Liver (tissue), 9 donors: Measurements from ENCODE around the gene CORO2A. TPM values are rescaled to one million over a fixed set of nuclear protein-coding genes. Genes with fewer than 3 reads are reported as not detected.
A peak's percentile ranks its signal among the peaks of the same experiment; 100 is the strongest.

Experiments
- DNase-seq: peaks from one replicate; pipeline ENCODE4 v3.0.0-alpha.2; 2017; ENCODE audit warnings: low spot score
- H3K27ac ChIP-seq, 2 donors: one replicate each; pipeline ENCODE4 v1.7.0; 2013; ENCODE audit warnings: inconsistent platforms in 2 of 2, low read length in 2 of 2, control low read depth in 1 of 2, low read depth in 1 of 2, mild to moderate bottlenecking in 1 of 2
- H3K27me3 ChIP-seq, 4 donors: one replicate each; pipeline versions ENCODE4 v1.6.1 to v1.7.0; 2013; ENCODE audit warnings: low read length in 3 of 4, inconsistent platforms in 1 of 4, mild to moderate bottlenecking in 1 of 4, moderate library complexity in 1 of 4; ENCODE audit not compliant: control insufficient read depth in 4 of 4, insufficient read depth in 4 of 4
- H3K36me3 ChIP-seq, 4 donors: one replicate each; pipeline versions ENCODE4 v1.6.1 to v1.7.0; 2013; ENCODE audit warnings: low read length in 3 of 4, mild to moderate bottlenecking in 3 of 4, low read depth in 1 of 4, moderate library complexity in 1 of 4; ENCODE audit not compliant: control insufficient read depth in 4 of 4, insufficient read depth in 3 of 4
- H3K4me1 ChIP-seq, 4 donors: one replicate each; pipeline versions ENCODE4 v1.6.1 to v1.7.0; 2013; ENCODE audit warnings: low read length in 3 of 4, mild to moderate bottlenecking in 3 of 4, moderate library complexity in 1 of 4; ENCODE audit not compliant: control insufficient read depth in 4 of 4, insufficient read depth in 4 of 4
- H3K4me3 ChIP-seq, 3 donors: one replicate each; pipeline versions ENCODE4 v1.6.1 to v1.7.0; 2013; ENCODE audit warnings: low read length in 3 of 3, control low read depth in 1 of 3, low read depth in 1 of 3, mild to moderate bottlenecking in 1 of 3
- H3K9ac ChIP-seq, 2 donors: one replicate each; pipeline ENCODE4 v1.7.0; 2013; ENCODE audit warnings: low read length in 2 of 2, mild to moderate bottlenecking in 2 of 2, moderate library complexity in 2 of 2, control low read depth in 1 of 2, low read depth in 1 of 2
- H3K9me3 ChIP-seq, 4 donors: one replicate each; pipeline versions ENCODE4 v1.6.1 to v1.7.0; 2013; ENCODE audit warnings: low read length in 3 of 4; ENCODE audit not compliant: control insufficient read depth in 4 of 4
- CTCF ChIP-seq: fragments of 150-350 bp; IDR thresholded peaks from 2 replicates; pipeline ENCODE4 v1.5.1; 2017; ENCODE audit warnings: improper control_type of control experiment, low read depth, low read length; ENCODE audit not compliant: missing input control
- FOXA1 ChIP-seq: IDR thresholded peaks from 2 replicates; pipeline ENCODE4 v1.6.1; 2016; ENCODE audit warnings: antibody characterized with exemption
- FOXA2 ChIP-seq: IDR thresholded peaks from 2 replicates; pipeline ENCODE4 v1.6.1; 2016; ENCODE audit warnings: antibody characterized with exemption
- GABPA ChIP-seq, 2 donors: IDR thresholded peaks in 1 of 2; conservative IDR thresholded peaks in 1 of 2; 2 replicates each; pipeline ENCODE4 v1.6.1; 2016; ENCODE audit warnings: antibody characterized with exemption in 2 of 2, mild to moderate bottlenecking in 1 of 2, moderate library complexity in 1 of 2
- HNF4G ChIP-seq: IDR thresholded peaks from 2 replicates; pipeline ENCODE4 v1.6.1; 2016; ENCODE audit warnings: antibody characterized with exemption
- JUND ChIP-seq, 2 donors: IDR thresholded peaks; 2 replicates each; pipeline ENCODE4 v1.6.1; 2016; ENCODE audit warnings: antibody characterized with exemption in 2 of 2
- MAX ChIP-seq: IDR thresholded peaks from 2 replicates; pipeline ENCODE4 v1.6.1; 2016; ENCODE audit warnings: antibody characterized with exemption
- NR2F2 ChIP-seq: IDR thresholded peaks from 2 replicates; pipeline ENCODE4 v1.6.1; 2016; ENCODE audit warnings: antibody characterized with exemption
- RAD21 ChIP-seq, 2 donors: IDR thresholded peaks; 2 replicates each; pipeline ENCODE4 v1.6.1; 2016; ENCODE audit warnings: antibody characterized with exemption in 2 of 2, mild to moderate bottlenecking in 2 of 2
- RXRA ChIP-seq, 2 donors: IDR thresholded peaks; 2 replicates each; pipeline ENCODE4 v1.6.1; 2017 to 2018; ENCODE audit warnings: antibody characterized with exemption in 2 of 2, mild to moderate bottlenecking in 1 of 2
- TAF1 ChIP-seq: conservative IDR thresholded peaks from 2 replicates; pipeline ENCODE4 v1.6.1; 2016; ENCODE audit warnings: antibody characterized with exemption, mild to moderate bottlenecking
- YY1 ChIP-seq: IDR thresholded peaks from 2 replicates; pipeline ENCODE4 v1.6.1; 2016; ENCODE audit warnings: antibody characterized with exemption, mild to moderate bottlenecking
- ZBTB33 ChIP-seq: IDR thresholded peaks from 2 replicates; pipeline ENCODE4 v1.6.1; 2016; ENCODE audit warnings: antibody characterized with exemption
- WGBS: extraction: QIAGEN DNeasy Blood & Tissue Kit; methylation state at CpG from one replicate; pipeline ENCODE4 v1.1.7; 2013; 5-methylcytosine and 5-hydroxymethylcytosine counted together
- polyA plus RNA-seq, 2 donors: library from polyadenylated mRNA; stranded (reverse) in 1 of 2; unstranded in 1 of 2; fragments of 200-250 nt in 1 of 2; fragments of >200 nt in 1 of 2; fragmentation: Nextera tagmentation in 1 of 2; extraction: Ambion mirVana in 1 of 2; gene quantifications; one replicate each; pipeline versions ENCODE4 v1.2.1 to v1.2.3, GENCODE V29; 2013 to 2015
- total RNA-seq, 2 donors: library from RNA; depleted of rRNA; stranded (reverse); fragments of >200 nt; gene quantifications; one replicate each; pipeline ENCODE4 v1.2.3, GENCODE V29; 2014
- TF ChIP-seq, protein P1 (sequence below): IDR thresholded peaks from 2 replicates; pipeline ENCODE4 v1.6.1; 2016; ENCODE audit warnings: antibody characterized with exemption, mild to moderate bottlenecking
- donor health status: healthy.
- donor health status: healthy.
- donor health status: healthy.
- donor health status: healthy.
- donor health status: healthy.

CORO2A gene
- total and polyA plus RNA-seq, 4 donors = 1.2 to 2.8 (median 1.4) TPM

DNA sequence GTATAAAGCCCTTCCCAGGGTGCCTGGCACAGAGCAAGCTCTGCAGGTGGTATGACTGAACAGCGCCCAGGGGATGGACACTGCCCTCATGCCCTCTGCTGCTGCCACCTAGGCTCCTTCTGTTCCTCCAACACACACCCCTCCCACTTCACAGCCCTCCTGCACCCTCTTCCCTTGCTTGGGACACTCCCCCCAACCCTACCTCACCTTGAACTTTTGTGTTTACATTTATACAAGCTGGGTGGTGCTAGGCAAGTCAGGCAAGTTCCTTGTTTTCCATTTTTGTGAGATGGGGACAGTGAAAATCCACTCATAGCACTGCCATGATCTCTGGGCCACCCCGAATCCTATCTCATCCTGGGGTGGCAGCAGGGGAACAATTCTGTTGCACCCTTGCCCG, 18.8 kb upstream of the CORO2A start:
- no peak for DNase-seq
- no peak overlapping the region for H3K9ac ChIP-seq
- peaks cover 8 to 54% (median 43%) of the 10 kb centered on the region in 4 donors for H3K4me1 ChIP-seq
- peak overlapping the region in 1 of 2 donors; percentile 45 for H3K27ac ChIP-seq
- no peaks in the 10 kb centered on the region for H3K36me3 ChIP-seq
- H3K27me3 ChIP-seq = no peaks in the 10 kb centered on the region
- TF ChIP-seq FOXA2 = no peak
- no peak for TF ChIP-seq HNF4G
- TF ChIP-seq TAF1 = no peak
- TF ChIP-seq YY1 = no peak
- no peak for TF ChIP-seq RAD21 (IDR thresholded peaks at IDR 0.05)
- TF ChIP-seq MAX = no peak
- TF ChIP-seq, protein P1, sequence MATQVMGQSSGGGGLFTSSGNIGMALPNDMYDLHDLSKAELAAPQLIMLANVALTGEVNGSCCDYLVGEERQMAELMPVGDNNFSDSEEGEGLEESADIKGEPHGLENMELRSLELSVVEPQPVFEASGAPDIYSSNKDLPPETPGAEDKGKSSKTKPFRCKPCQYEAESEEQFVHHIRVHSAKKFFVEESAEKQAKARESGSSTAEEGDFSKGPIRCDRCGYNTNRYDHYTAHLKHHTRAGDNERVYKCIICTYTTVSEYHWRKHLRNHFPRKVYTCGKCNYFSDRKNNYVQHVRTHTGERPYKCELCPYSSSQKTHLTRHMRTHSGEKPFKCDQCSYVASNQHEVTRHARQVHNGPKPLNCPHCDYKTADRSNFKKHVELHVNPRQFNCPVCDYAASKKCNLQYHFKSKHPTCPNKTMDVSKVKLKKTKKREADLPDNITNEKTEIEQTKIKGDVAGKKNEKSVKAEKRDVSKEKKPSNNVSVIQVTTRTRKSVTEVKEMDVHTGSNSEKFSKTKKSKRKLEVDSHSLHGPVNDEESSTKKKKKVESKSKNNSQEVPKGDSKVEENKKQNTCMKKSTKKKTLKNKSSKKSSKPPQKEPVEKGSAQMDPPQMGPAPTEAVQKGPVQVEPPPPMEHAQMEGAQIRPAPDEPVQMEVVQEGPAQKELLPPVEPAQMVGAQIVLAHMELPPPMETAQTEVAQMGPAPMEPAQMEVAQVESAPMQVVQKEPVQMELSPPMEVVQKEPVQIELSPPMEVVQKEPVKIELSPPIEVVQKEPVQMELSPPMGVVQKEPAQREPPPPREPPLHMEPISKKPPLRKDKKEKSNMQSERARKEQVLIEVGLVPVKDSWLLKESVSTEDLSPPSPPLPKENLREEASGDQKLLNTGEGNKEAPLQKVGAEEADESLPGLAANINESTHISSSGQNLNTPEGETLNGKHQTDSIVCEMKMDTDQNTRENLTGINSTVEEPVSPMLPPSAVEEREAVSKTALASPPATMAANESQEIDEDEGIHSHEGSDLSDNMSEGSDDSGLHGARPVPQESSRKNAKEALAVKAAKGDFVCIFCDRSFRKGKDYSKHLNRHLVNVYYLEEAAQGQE = no peak
- TF ChIP-seq GABPA (IDR thresholded peaks at IDR 0.05 in 1 of 2, conservative IDR thresholded peaks at IDR 0.05 in 1 of 2) = no peak
- TF ChIP-seq ZBTB33 = no peak
- over 99% methylated on average over 3 of the region's 3 CpGs for WGBS
- no peak overlapping the region for H3K4me3 ChIP-seq
- H3K9me3 ChIP-seq = no peaks in the 10 kb centered on the region

GRCh38 chr9:98210435-98210834, 18.0 kb upstream of the CORO2A start:
- no peaks in the 10 kb centered on the region for H3K36me3 ChIP-seq
- H3K27me3 ChIP-seq = no peaks in the 10 kb centered on the region
- H3K9ac ChIP-seq = no peak overlapping the region
- peak overlapping the region in 1 of 2 donors; percentile 45 for H3K27ac ChIP-seq
- peaks cover 4 to 46% (median 36%) of the 10 kb centered on the region in 4 donors for H3K4me1 ChIP-seq
- DNase-seq = no peak
- no peak for TF ChIP-seq CTCF
- no peak overlapping the region for H3K4me3 ChIP-seq
- WGBS = 84% methylated on average over 9 of the region's 9 CpGs
- no peaks in the 10 kb centered on the region for H3K9me3 ChIP-seq

DNA sequence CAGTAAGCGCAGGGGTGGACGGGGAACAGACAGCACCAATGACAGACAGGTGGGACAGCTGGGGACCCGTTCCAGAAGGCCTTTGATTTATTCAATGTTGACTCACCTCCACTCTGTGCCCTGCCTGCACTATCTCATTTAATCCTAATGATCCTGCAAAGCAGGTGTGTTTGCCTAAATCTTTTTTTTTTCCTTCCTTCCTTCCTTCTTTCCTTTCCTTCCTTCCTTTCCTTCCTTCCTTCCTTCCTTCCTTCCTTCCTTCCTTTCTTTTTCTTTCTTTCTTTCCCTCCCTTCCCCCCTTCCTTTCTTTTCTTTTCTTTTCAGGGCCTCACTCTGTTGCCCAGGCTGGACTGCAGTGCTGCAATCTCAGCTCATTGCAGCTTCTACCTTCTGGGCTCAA, 17.1 kb upstream of the CORO2A start:
- no peaks in the 10 kb centered on the region for H3K36me3 ChIP-seq
- H3K4me1 ChIP-seq = peaks cover under 1 to 37% (median 27%) of the 10 kb centered on the region in 4 donors
- no peak overlapping the region for H3K9ac ChIP-seq
- H3K9me3 ChIP-seq = no peaks in the 10 kb centered on the region
- DNase-seq = no peak
- 75% methylated on average over 3 of the region's 3 CpGs for WGBS
- no peak overlapping the region for H3K4me3 ChIP-seq
- H3K27ac ChIP-seq = no peak overlapping the region
- no peaks in the 10 kb centered on the region for H3K27me3 ChIP-seq
- no peak for TF ChIP-seq JUND (IDR thresholded peaks at IDR 0.05)
- TF ChIP-seq HNF4G = no peak
- no peak for TF ChIP-seq RAD21 (IDR thresholded peaks at IDR 0.05)
- no peak for TF ChIP-seq NR2F2
- no peak for TF ChIP-seq GABPA (IDR thresholded peaks at IDR 0.05 in 1 of 2, conservative IDR thresholded peaks at IDR 0.05 in 1 of 2)
- no peak for TF ChIP-seq FOXA1
- TF ChIP-seq MAX = no peak
- TF ChIP-seq TAF1 = no peak
- no peak for TF ChIP-seq YY1
- TF ChIP-seq RXRA (IDR thresholded peaks at IDR 0.05) = no peak
- no peak for TF ChIP-seq CTCF
